ENCODE data around the gene DTNA. TPM values are rescaled to one million over a fixed set of nuclear protein-coding genes. Genes with fewer than 3 reads are reported as not detected.

The DTNA gene
- total RNA-seq, 1 donor, result 10.1 TPM

- DNase-seq (ENCODE audit: insufficient read length, low spot score, missing footprints), result no peak
These were observed 12.9 kb upstream of the DTNA start for GRCh38 chr18:34697233-34697632.

GRCh38 chr18:34697891-34698290 lies 12.2 kb upstream of the DTNA start:
- no peaks in the 10 kb centered on the region for H3K36me3 ChIP-seq (ENCODE audit: insufficient read depth, low read length)
- TF ChIP-seq CTCF (IDR thresholded peaks at IDR 0.05; ENCODE audit: extremely low read depth, low read depth, low read length), result no peak
- no peak for DNase-seq (ENCODE audit: insufficient read length, low spot score, missing footprints)
- H4K20me1 ChIP-seq (ENCODE audit: insufficient read depth, low read length), result no peaks in the 10 kb centered on the region
- no peaks in the 10 kb centered on the region for H3K9me3 ChIP-seq (ENCODE audit: low read depth, low read length)
- H3K79me2 ChIP-seq (ENCODE audit: insufficient read depth, low read length), result no peaks in the 10 kb centered on the region
- H3K27me3 ChIP-seq (ENCODE audit: insufficient read depth, low read length), result no peaks in the 10 kb centered on the region
- peak overlapping the region; percentile 57 for H2AFZ ChIP-seq (ENCODE audit: low read length)
- H3K4me3 ChIP-seq (ENCODE audit: insufficient read depth, low read length), result no peak overlapping the region
- H3K4me1 ChIP-seq (ENCODE audit: insufficient read depth, low read length), result no peaks in the 10 kb centered on the region
- no peak overlapping the region for H3K4me2 ChIP-seq (ENCODE audit: insufficient read depth, low read length)
- no peak overlapping the region for H3K27ac ChIP-seq (ENCODE audit: low read depth, low read length)

More at GRCh38 chr18:34697233-34697632, 12.9 kb upstream of the DTNA start:
- Histone ChIP-seq H3K4me3 (ENCODE audit: insufficient read depth, low read length) (no peak overlapping the region), H4K20me1 (ENCODE audit: insufficient read depth, low read length) (no peaks in the 10 kb centered on the region), H3K4me2 (ENCODE audit: insufficient read depth, low read length) (no peak overlapping the region), H3K4me1 (ENCODE audit: insufficient read depth, low read length) (no peaks in the 10 kb centered on the region), H3K9me3 (ENCODE audit: low read depth, low read length) (no peaks in the 10 kb centered on the region), H3K27me3 (ENCODE audit: insufficient read depth, low read length) (no peaks in the 10 kb centered on the region), H3K36me3 (ENCODE audit: insufficient read depth, low read length) (no peaks in the 10 kb centered on the region), H3K79me2 (ENCODE audit: insufficient read depth, low read length) (no peaks in the 10 kb centered on the region), H2AFZ (ENCODE audit: low read length) (peak overlapping the region; percentile 27), H3K27ac (ENCODE audit: low read depth, low read length) (no peak overlapping the region)
- no peak for TF ChIP-seq CTCF (IDR thresholded peaks at IDR 0.05; ENCODE audit: extremely low read depth, low read depth, low read length)

- Histone ChIP-seq H3K27me3 (ENCODE audit: insufficient read depth, low read length) (no peaks in the 10 kb centered on the region), H3K36me3 (ENCODE audit: insufficient read depth, low read length) (no peaks in the 10 kb centered on the region), H4K20me1 (ENCODE audit: insufficient read depth, low read length) (no peaks in the 10 kb centered on the region), H3K4me3 (ENCODE audit: insufficient read depth, low read length) (no peak overlapping the region), H3K9me3 (ENCODE audit: low read depth, low read length) (no peaks in the 10 kb centered on the region), H2AFZ (ENCODE audit: low read length) (no peak overlapping the region), H3K27ac (ENCODE audit: low read depth, low read length) (no peak overlapping the region), H3K4me2 (ENCODE audit: insufficient read depth, low read length) (no peak overlapping the region), H3K4me1 (ENCODE audit: insufficient read depth, low read length) (peaks cover 3% of the 10 kb centered on the region), H3K79me2 (ENCODE audit: insufficient read depth, low read length) (no peaks in the 10 kb centered on the region)
- no peak for DNase-seq (ENCODE audit: insufficient read length, low spot score, missing footprints)
- no peak for TF ChIP-seq CTCF (IDR thresholded peaks at IDR 0.05; ENCODE audit: extremely low read depth, low read depth, low read length)
These were observed 8.2 kb upstream of the DTNA start for GRCh38 chr18:34701911-34702310.

- no peaks in the 10 kb centered on the region for H3K36me3 ChIP-seq (ENCODE audit: insufficient read depth, low read length)
- no peak overlapping the region for H3K4me2 ChIP-seq (ENCODE audit: insufficient read depth, low read length)
- DNase-seq (ENCODE audit: insufficient read length, low spot score, missing footprints), result no peak
- no peaks in the 10 kb centered on the region for H3K27me3 ChIP-seq (ENCODE audit: insufficient read depth, low read length)
- TF ChIP-seq CTCF (IDR thresholded peaks at IDR 0.05; ENCODE audit: extremely low read depth, low read depth, low read length), result no peak
- no peaks in the 10 kb centered on the region for H3K9me3 ChIP-seq (ENCODE audit: low read depth, low read length)
- no peak overlapping the region for H3K4me3 ChIP-seq (ENCODE audit: insufficient read depth, low read length)
- no peaks in the 10 kb centered on the region for H4K20me1 ChIP-seq (ENCODE audit: insufficient read depth, low read length)
- no peak overlapping the region for H2AFZ ChIP-seq (ENCODE audit: low read length)
- peaks cover 12% of the 10 kb centered on the region for H3K4me1 ChIP-seq (ENCODE audit: insufficient read depth, low read length)
- no peak overlapping the region for H3K27ac ChIP-seq (ENCODE audit: low read depth, low read length)
- H3K79me2 ChIP-seq (ENCODE audit: insufficient read depth, low read length), result no peaks in the 10 kb centered on the region
These were observed 7.3 kb upstream of the DTNA start for GRCh38 chr18:34702814-34703213.
